GM23338 (cell line): Measurements from ENCODE around the gene SEMA4D. TPM values are rescaled to one million over a fixed set of nuclear protein-coding genes. Genes with fewer than 3 reads are reported as not detected.

ENCODE experiments used
- ATAC-seq: fragments of 200-7000 bp; cut with Tn5 transposase; 3 replicates; pipeline ENCODE4 v1.9.1; 2020
- DNase-seq: peaks from one replicate; pipeline ENCODE4 v3.0.0-alpha.2; 2015; ENCODE audit warnings: low spot score
- H2AFZ ChIP-seq: fragments of 200-600 bp; sonication (generic); 2 replicates; pipeline ENCODE4 v1.8.0; 2016; ENCODE audit warnings: antibody characterized with exemption, mild to moderate bottlenecking, moderate library complexity
- H3F3A ChIP-seq: fragments of 200-600 bp; sonication (generic); replicated peaks from 2 replicates; pipeline ENCODE4 v1.8.0; 2017; ENCODE audit warnings: antibody characterized with exemption, mixed run types, low read depth
- H3K27ac ChIP-seq: fragments of 200-600 bp; sonication (generic); 2 replicates; pipeline ENCODE4 v1.6.1; 2016; ENCODE audit warnings: low read depth
- H3K27me3 ChIP-seq: fragments of 200-600 bp; sonication (generic); 2 replicates; pipeline ENCODE4 v1.8.0; 2016; ENCODE audit warnings: mild to moderate bottlenecking, mixed run types, moderate library complexity; ENCODE audit not compliant: insufficient read depth
- H3K36me3 ChIP-seq: fragments of 200-600 bp; sonication (generic); 2 replicates; pipeline ENCODE4 v1.8.0; 2016; ENCODE audit warnings: mild to moderate bottlenecking; ENCODE audit not compliant: insufficient read depth
- H3K4me1 ChIP-seq: fragments of 200-600 bp; sonication (generic); 2 replicates; pipeline ENCODE4 v1.8.0; 2016; ENCODE audit warnings: mild to moderate bottlenecking, moderate library complexity; ENCODE audit not compliant: insufficient read depth
- H3K4me2 ChIP-seq: fragments of 200-600 bp; sonication (generic); 2 replicates; pipeline ENCODE4 v1.7.1; 2017; ENCODE audit warnings: mixed run types
- H3K4me3 ChIP-seq: fragments of 200-600 bp; sonication (generic); 2 replicates; pipeline ENCODE4 v1.6.1; 2016; ENCODE audit warnings: mixed run types
- H3K79me2 ChIP-seq: fragments of 200-600 bp; sonication (generic); replicated peaks from 2 replicates; pipeline ENCODE4 v1.8.0; 2017; ENCODE audit warnings: mild to moderate bottlenecking; ENCODE audit not compliant: insufficient read depth
- H3K9me2 ChIP-seq: fragments of 200-600 bp; sonication (generic); 2 replicates; pipeline ENCODE4 v1.8.0; 2017; ENCODE audit not compliant: insufficient read depth
- H4K20me1 ChIP-seq: fragments of 200-600 bp; sonication (generic); replicated peaks from 2 replicates; pipeline ENCODE4 v1.8.0; 2017; ENCODE audit warnings: mild to moderate bottlenecking; ENCODE audit not compliant: insufficient read depth
- H3K27ac Mint-ChIP-seq: 2 replicates; pipeline ENCODE4 v1.8.0; 2020; ENCODE audit warnings: inconsistent platforms, mild to moderate bottlenecking, moderate library complexity, mixed read lengths
- H3K27me3 Mint-ChIP-seq: 3 replicates; pipeline ENCODE4 v1.8.0; 2022; ENCODE audit warnings: low read depth, mild to moderate bottlenecking, moderate library complexity, mixed read lengths, inconsistent platforms; ENCODE audit not compliant: insufficient read depth, poor library complexity
- H3K36me3 Mint-ChIP-seq: 3 replicates; pipeline ENCODE4 v1.8.0; 2021; ENCODE audit warnings: low read depth, mild to moderate bottlenecking, inconsistent platforms, moderate library complexity, mixed read lengths
- H3K4me1 Mint-ChIP-seq: 3 replicates; pipeline ENCODE4 v1.8.0; 2020; ENCODE audit warnings: mild to moderate bottlenecking, inconsistent platforms, mixed read lengths
- H3K4me3 Mint-ChIP-seq: 3 replicates; pipeline ENCODE4 v1.8.0; 2021; ENCODE audit warnings: moderate library complexity, mild to moderate bottlenecking, inconsistent platforms, mixed read lengths
- H3K9me3 Mint-ChIP-seq: 3 replicates; pipeline ENCODE4 v1.8.0; 2020; ENCODE audit warnings: moderate library complexity, mild to moderate bottlenecking, inconsistent platforms, mixed read lengths
- CREB1 ChIP-seq: fragments of 250-450 bp; sonication (Bioruptor Pico); IDR thresholded peaks from 2 replicates; pipeline ENCODE4 v1.5.0; 2020; ENCODE audit warnings: low read depth, mild to moderate bottlenecking, moderate library complexity
- EZH2phosphoT487 ChIP-seq: fragments of 200-600 bp; sonication (generic); IDR thresholded peaks from one replicate; pipeline ENCODE4 v1.8.1; 2018; ENCODE audit warnings: antibody characterized with exemption; ENCODE audit not compliant: unreplicated experiment
- NANOG ChIP-seq: IDR thresholded peaks from 2 replicates; pipeline ENCODE4 v1.6.1; 2016; ENCODE audit warnings: antibody characterized with exemption, borderline replicate concordance
- POLR2AphosphoS5 ChIP-seq: IDR thresholded peaks from 2 replicates; pipeline ENCODE4 v1.6.1; 2016; ENCODE audit warnings: antibody characterized with exemption, low read depth
- REST ChIP-seq: IDR thresholded peaks from one replicate; pipeline ENCODE4 v1.6.1; 2018; ENCODE audit warnings: antibody characterized with exemption; ENCODE audit not compliant: unreplicated experiment
- STAT1 ChIP-seq: IDR thresholded peaks from one replicate; pipeline ENCODE4 v1.6.1; 2016; ENCODE audit warnings: antibody characterized with exemption; ENCODE audit not compliant: unreplicated experiment
- ZNF114 ChIP-seq: fragments of 250-450 bp; sonication (Bioruptor Pico); IDR thresholded peaks from 2 replicates; pipeline ENCODE4 v1.5.0; 2020; ENCODE audit warnings: mild to moderate bottlenecking, moderate library complexity
- ZNF331 ChIP-seq: fragments of 250-450 bp; sonication (Bioruptor Pico); IDR thresholded peaks from 2 replicates; pipeline ENCODE4 v1.5.0; 2020; ENCODE audit warnings: low read depth, mild to moderate bottlenecking, moderate library complexity
- polyA plus RNA-seq: library from polyadenylated mRNA; unstranded; fragments of >200 nt; fragmentation: Nextera tagmentation; extraction: Ambion mirVana; gene quantifications from 2 replicates; pipeline ENCODE4 v1.2.1, GENCODE V29; 2016
- total RNA-seq: library from RNA; depleted of rRNA; stranded (reverse); fragments of >200 nt; shearing (Covaris generic); gene quantifications from 2 replicates; pipeline ENCODE4 v1.2.3, GENCODE V29; 2014
- TF ChIP-seq, protein P1 (sequence below): IDR thresholded peaks from 2 replicates; pipeline ENCODE4 v1.6.1; 2016; ENCODE audit warnings: antibody characterized with exemption

SEMA4D gene
- total and polyA plus RNA-seq, 2 experiments from 2014 or later = 19.3 to 63.0 TPM

GRCh38 chr9:89376741-89377351, 121.1 kb downstream of the SEMA4D start:
- H3K36me3 Mint-ChIP-seq = peaks cover 42% of the 10 kb centered on the region
- Histone ChIP-seq H3K27me3 (no peaks in the 10 kb centered on the region), H3F3A (no peaks in the 10 kb centered on the region), H3K27ac (no peak overlapping the region), H3K9me2 (no peaks in the 10 kb centered on the region), H3K79me2 (no peaks in the 10 kb centered on the region), H4K20me1 (no peaks in the 10 kb centered on the region), H2AFZ (no peak overlapping the region), H3K4me1 (peaks cover 3% of the 10 kb centered on the region; the same call in 1 of the 2 replicates), H3K4me3 (no peak overlapping the region), H3K4me2 (no peak overlapping the region), H3K36me3 (peaks cover 9% of the 10 kb centered on the region; the same call in 1 of the 2 replicates)
- H3K9me3 Mint-ChIP-seq = no peaks in the 10 kb centered on the region; the same call in 2 of the 3 replicates
- no peak overlapping the region; the same call in 1 of the 2 replicates for H3K27ac Mint-ChIP-seq
- H3K27me3 Mint-ChIP-seq = peaks cover 7% of the 10 kb centered on the region
- no peak overlapping the region for H3K4me3 Mint-ChIP-seq
- H3K4me1 Mint-ChIP-seq = no peaks in the 10 kb centered on the region; the same call in 2 of the 3 replicates
- DNase-seq (no peak), ATAC-seq (no peak)
- TF ChIP-seq, protein P1, sequence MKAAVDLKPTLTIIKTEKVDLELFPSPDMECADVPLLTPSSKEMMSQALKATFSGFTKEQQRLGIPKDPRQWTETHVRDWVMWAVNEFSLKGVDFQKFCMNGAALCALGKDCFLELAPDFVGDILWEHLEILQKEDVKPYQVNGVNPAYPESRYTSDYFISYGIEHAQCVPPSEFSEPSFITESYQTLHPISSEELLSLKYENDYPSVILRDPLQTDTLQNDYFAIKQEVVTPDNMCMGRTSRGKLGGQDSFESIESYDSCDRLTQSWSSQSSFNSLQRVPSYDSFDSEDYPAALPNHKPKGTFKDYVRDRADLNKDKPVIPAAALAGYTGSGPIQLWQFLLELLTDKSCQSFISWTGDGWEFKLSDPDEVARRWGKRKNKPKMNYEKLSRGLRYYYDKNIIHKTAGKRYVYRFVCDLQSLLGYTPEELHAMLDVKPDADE = no peak
- no peak for TF ChIP-seq STAT1

- Histone ChIP-seq H3K27ac (no peak overlapping the region), H3K4me2 (no peak overlapping the region), H2AFZ (no peak overlapping the region), H3K36me3 (peaks cover 9% of the 10 kb centered on the region; the same call in 1 of the 2 replicates), H3K4me3 (no peak overlapping the region), H3K9me2 (no peaks in the 10 kb centered on the region), H3F3A (no peaks in the 10 kb centered on the region), H3K27me3 (no peaks in the 10 kb centered on the region), H3K79me2 (no peaks in the 10 kb centered on the region), H3K4me1 (peaks cover 3% of the 10 kb centered on the region; the same call in 1 of the 2 replicates), H4K20me1 (no peaks in the 10 kb centered on the region)
- no peak overlapping the region; the same call in 1 of the 2 replicates for H3K27ac Mint-ChIP-seq
- H3K36me3 Mint-ChIP-seq = peaks cover 37% of the 10 kb centered on the region
- no peak for DNase-seq
- no peak for ATAC-seq
- H3K4me3 Mint-ChIP-seq = no peak overlapping the region
- no peaks in the 10 kb centered on the region; the same call in 2 of the 3 replicates for H3K4me1 Mint-ChIP-seq
- H3K27me3 Mint-ChIP-seq = peaks cover 7% of the 10 kb centered on the region
- no peak for TF ChIP-seq REST
- TF ChIP-seq ZNF114 = no peak
- no peak for TF ChIP-seq NANOG
- TF ChIP-seq POLR2AphosphoS5 = no peak
- TF ChIP-seq EZH2phosphoT487 = no peak
- no peak for TF ChIP-seq ZNF331
- no peak for TF ChIP-seq CREB1 (CRISPR knock-in tag)
- no peaks in the 10 kb centered on the region; the same call in 2 of the 3 replicates for H3K9me3 Mint-ChIP-seq
Observed at GRCh38 chr9:89376286-89376685, 121.6 kb downstream of the SEMA4D start.
